ENCODE measurements around the gene TCF3. TPM values are rescaled to one million over a fixed set of nuclear protein-coding genes. Genes with fewer than 3 reads are reported as not detected.
"Not testable (repeated sequence)": the region's sequence is repeated elsewhere in the genome, so short reads cannot be mapped to it uniquely, and the experiment has no call there.

Gene TCF3
- total RNA-seq, 1 donor, result 55.0 TPM

DNA sequence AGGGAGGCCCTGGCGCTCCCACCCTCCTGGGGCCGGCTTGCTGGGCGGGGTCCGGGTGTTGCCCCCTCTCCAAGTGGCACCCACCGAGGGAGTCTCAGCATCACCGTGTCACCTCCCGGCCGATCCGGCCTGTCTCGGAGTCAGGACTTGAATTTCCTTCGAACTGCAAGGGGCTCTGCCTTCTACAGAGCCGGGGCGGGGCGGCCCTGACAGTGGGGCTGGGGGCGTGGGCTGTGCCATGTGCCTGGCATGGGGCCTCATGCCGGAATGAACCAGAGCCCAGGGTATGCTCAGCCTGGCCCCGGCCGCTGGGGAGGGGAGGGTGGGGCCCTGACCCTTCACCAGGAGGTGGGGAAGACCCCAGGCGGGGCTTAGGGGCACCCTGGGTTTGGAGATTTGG is 47.0 kb upstream of the TCF3 start:
- no peaks in the 10 kb centered on the region for H3K9me3 ChIP-seq (ENCODE audit: low read depth, low read length)
- DNase-seq (ENCODE audit: insufficient read length, low spot score, missing footprints), result no peak
- no peak overlapping the region for H3K27ac ChIP-seq (ENCODE audit: low read depth, low read length)
- H4K20me1 ChIP-seq (ENCODE audit: insufficient read depth, low read length), result no peaks in the 10 kb centered on the region
- no peaks in the 10 kb centered on the region for H3K4me1 ChIP-seq (ENCODE audit: insufficient read depth, low read length)
- H3K79me2 ChIP-seq (ENCODE audit: insufficient read depth, low read length), result no peaks in the 10 kb centered on the region
- no peak overlapping the region for H3K4me2 ChIP-seq (ENCODE audit: insufficient read depth, low read length)
- H3K27me3 ChIP-seq (ENCODE audit: insufficient read depth, low read length), result peaks cover 22% of the 10 kb centered on the region
- no peak overlapping the region for H2AFZ ChIP-seq (ENCODE audit: low read length)
- no peaks in the 10 kb centered on the region for H3K36me3 ChIP-seq (ENCODE audit: insufficient read depth, low read length)
- no peak for TF ChIP-seq CTCF (IDR thresholded peaks at IDR 0.05; ENCODE audit: extremely low read depth, low read depth, low read length)
- H3K4me3 ChIP-seq (ENCODE audit: insufficient read depth, low read length), result no peak overlapping the region

DNA sequence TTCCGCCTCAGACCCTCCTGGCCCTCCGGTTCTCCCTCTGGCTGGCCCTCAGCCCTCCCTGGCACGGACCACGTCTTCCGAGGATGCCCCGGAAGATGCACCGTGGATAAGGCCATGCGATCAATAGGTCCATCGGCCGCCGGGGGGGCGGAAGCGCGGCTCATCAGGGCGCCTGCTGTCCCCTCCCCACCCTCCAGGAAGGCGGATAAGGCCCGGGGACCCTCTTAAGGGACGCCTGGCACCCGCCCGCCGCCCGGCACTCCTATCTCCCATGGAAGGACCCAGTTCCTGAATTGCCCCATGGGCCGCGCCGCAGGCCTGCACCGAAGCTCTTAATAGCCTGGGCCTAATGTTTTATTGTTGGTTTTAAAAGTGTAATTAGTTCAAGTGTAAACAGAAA is 46.2 kb upstream of the TCF3 start:
- Histone ChIP-seq H3K4me3 (ENCODE audit: insufficient read depth, low read length) (no peak overlapping the region), H3K4me1 (ENCODE audit: insufficient read depth, low read length) (no peaks in the 10 kb centered on the region), H2AFZ (ENCODE audit: low read length) (no peak overlapping the region), H3K79me2 (ENCODE audit: insufficient read depth, low read length) (no peaks in the 10 kb centered on the region), H4K20me1 (ENCODE audit: insufficient read depth, low read length) (no peaks in the 10 kb centered on the region), H3K9me3 (ENCODE audit: low read depth, low read length) (no peaks in the 10 kb centered on the region), H3K27ac (ENCODE audit: low read depth, low read length) (no peak overlapping the region), H3K36me3 (ENCODE audit: insufficient read depth, low read length) (no peaks in the 10 kb centered on the region), H3K27me3 (ENCODE audit: insufficient read depth, low read length) (peaks cover 22% of the 10 kb centered on the region), H3K4me2 (ENCODE audit: insufficient read depth, low read length) (no peak overlapping the region)
- no peak for DNase-seq (ENCODE audit: insufficient read length, low spot score, missing footprints)
- no peak for TF ChIP-seq CTCF (IDR thresholded peaks at IDR 0.05; ENCODE audit: extremely low read depth, low read depth, low read length)

DNA sequence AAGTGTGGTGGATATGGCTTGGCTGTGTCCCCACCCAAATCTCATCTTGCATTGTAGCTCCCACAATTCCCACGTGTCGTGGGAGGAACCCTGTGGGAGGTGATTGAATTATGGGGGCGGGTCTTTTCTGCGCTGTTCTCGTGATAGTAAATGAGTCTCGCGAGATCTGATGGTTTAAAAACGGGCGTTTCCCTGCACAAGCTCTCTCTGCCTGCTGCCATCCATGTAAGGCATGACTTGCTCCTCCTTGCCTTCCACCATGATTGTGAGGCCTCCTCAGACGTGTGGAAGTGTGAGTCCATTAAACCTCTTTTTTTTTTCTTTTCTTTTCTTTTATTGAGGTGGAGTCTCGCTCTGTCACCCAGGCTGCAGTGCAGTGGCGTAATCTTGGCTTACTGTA is 43.1 kb upstream of the TCF3 start:
- H3K27me3 ChIP-seq (ENCODE audit: insufficient read depth, low read length), result peaks cover 16% of the 10 kb centered on the region
- not testable (repeated sequence) for H2AFZ ChIP-seq (ENCODE audit: low read length); H3K79me2 ChIP-seq (ENCODE audit: insufficient read depth, low read length)

DNA sequence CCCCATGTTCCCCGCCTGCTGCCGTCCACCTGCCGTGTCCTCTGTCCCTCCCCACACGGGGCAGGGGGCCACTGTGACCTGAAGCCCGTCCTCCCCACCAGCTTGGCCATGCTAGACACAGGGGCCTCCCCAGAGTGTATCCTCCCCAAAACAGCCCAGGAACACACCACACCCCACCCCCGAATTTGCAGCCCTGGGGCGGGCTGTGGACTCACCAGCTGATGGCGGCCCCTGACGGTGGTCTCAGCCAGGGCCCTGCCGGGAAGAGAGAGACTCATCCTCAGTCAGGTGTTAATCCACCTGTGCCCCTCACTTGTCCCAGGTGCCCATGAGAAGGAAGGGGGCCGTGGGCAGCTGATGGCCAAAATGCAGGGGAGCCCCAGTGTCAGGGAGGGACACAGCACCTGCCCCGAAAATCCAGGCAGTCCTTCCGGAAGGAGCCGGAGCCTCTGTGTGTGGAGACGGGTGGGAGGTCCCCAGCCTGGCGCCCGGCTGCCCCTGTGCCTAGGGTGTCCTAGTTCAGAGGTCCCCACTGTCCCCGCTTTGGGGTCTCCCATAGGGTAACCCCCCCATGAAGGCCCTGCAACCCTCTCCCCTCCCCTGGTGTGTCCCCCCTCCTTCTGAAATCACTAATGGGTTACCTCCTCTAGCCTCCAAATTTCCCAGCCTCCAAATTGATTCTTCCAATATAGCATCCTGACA is 39.3 kb upstream of the TCF3 start:
- Histone ChIP-seq H3K4me2 (ENCODE audit: insufficient read depth, low read length) (no peak overlapping the region), H3K27me3 (ENCODE audit: insufficient read depth, low read length) (peaks cover 10% of the 10 kb centered on the region), H3K27ac (ENCODE audit: low read depth, low read length) (no peak overlapping the region), H3K36me3 (ENCODE audit: insufficient read depth, low read length) (no peaks in the 10 kb centered on the region), H3K79me2 (ENCODE audit: insufficient read depth, low read length) (no peaks in the 10 kb centered on the region), H3K4me3 (ENCODE audit: insufficient read depth, low read length) (no peak overlapping the region), H3K9me3 (ENCODE audit: low read depth, low read length) (no peaks in the 10 kb centered on the region), H2AFZ (ENCODE audit: low read length) (no peak overlapping the region), H4K20me1 (ENCODE audit: insufficient read depth, low read length) (no peaks in the 10 kb centered on the region), H3K4me1 (ENCODE audit: insufficient read depth, low read length) (no peaks in the 10 kb centered on the region)
- DNase-seq (ENCODE audit: insufficient read length, low spot score, missing footprints), result no peak
- no peak for TF ChIP-seq CTCF (IDR thresholded peaks at IDR 0.05; ENCODE audit: extremely low read depth, low read depth, low read length)

More for the DNA sequence above, 43.1 kb upstream of the TCF3 start:
- H3K9me3 ChIP-seq (ENCODE audit: low read depth, low read length); DNase-seq (ENCODE audit: insufficient read length, low spot score, missing footprints); H3K27ac ChIP-seq (ENCODE audit: low read depth, low read length); H4K20me1 ChIP-seq (ENCODE audit: insufficient read depth, low read length); H3K4me3 ChIP-seq (ENCODE audit: insufficient read depth, low read length); H3K36me3 ChIP-seq (ENCODE audit: insufficient read depth, low read length); H3K4me2 ChIP-seq (ENCODE audit: insufficient read depth, low read length); H3K4me1 ChIP-seq (ENCODE audit: insufficient read depth, low read length): not testable (repeated sequence)

Data from osteoblast (primary cell).